CD4-positive, alpha-beta T cell (primary cell): ENCODE data around the gene CEP57L1. TPM values are rescaled to one million over a fixed set of nuclear protein-coding genes. Genes with fewer than 3 reads are reported as not detected.
"Not testable (repeated sequence)": the region's sequence is repeated elsewhere in the genome, so short reads cannot be mapped to it uniquely, and the experiment has no call there.

Experiments
- ATAC-seq: fragments of 200-7000 bp; cut with Tn5 transposase; one replicate; pipeline ENCODE4 v1.10.0; 2022; ENCODE audit warnings: mild to moderate bottlenecking; ENCODE audit not compliant: poor library complexity
- CTCF ChIA-PET: fragments of 350-600 bp; sonication (Branson Sonifier 250); formaldehyde crosslinking; loops from one replicate; lab custom pipeline; 2021; ENCODE audit warnings: antibody characterized with exemption, inconsistent platforms; lab: Charles Lee
- POLR2A ChIA-PET: fragments of 350-600 bp; sonication (Branson Sonifier 250); formaldehyde crosslinking; loops from one replicate; lab custom pipeline; 2021; ENCODE audit warnings: antibody characterized with exemption, inconsistent platforms; lab: Charles Lee
- DNase-seq, 14 experiments: peaks; one replicate each; pipeline ENCODE4 v3.0.0-alpha.2; 2013 to 2020; ENCODE audit warnings: mixed read lengths in 2 of 14
- H3K27ac ChIP-seq, 2 donors: one replicate each; pipeline versions ENCODE4 v1.5.1 to v1.7.0; 2013; ENCODE audit warnings: low read length in 2 of 2, low read depth in 1 of 2, mild to moderate bottlenecking in 1 of 2
- H3K27me3 ChIP-seq, 2 experiments: 1 replicate in 1 of 2; 2 replicates in 1 of 2; pipeline versions ENCODE4 v1.6.1 to v1.7.0; 2013; ENCODE audit warnings: low read length in 2 of 2, control low read depth in 1 of 2, mild to moderate bottlenecking in 1 of 2, moderate library complexity in 1 of 2; ENCODE audit not compliant: insufficient read depth in 2 of 2, control insufficient read depth in 1 of 2
- H3K36me3 ChIP-seq: one replicate; pipeline ENCODE4 v1.6.1; 2013; ENCODE audit warnings: low read length, control low read depth; ENCODE audit not compliant: insufficient read depth
- H3K4me1 ChIP-seq: one replicate; pipeline ENCODE4 v1.6.1; 2013; ENCODE audit warnings: low read length, control low read depth; ENCODE audit not compliant: insufficient read depth
- H3K4me3 ChIP-seq: one replicate; pipeline ENCODE4 v1.5.1; 2013; ENCODE audit warnings: mild to moderate bottlenecking, low read length, moderate library complexity
- H3K9me3 ChIP-seq, 2 experiments: 1 replicate in 1 of 2; 2 replicates in 1 of 2; pipeline versions ENCODE4 v1.6.1 to v1.7.0; 2013; ENCODE audit warnings: low read length in 2 of 2, mild to moderate bottlenecking in 2 of 2, control low read depth in 1 of 2, moderate library complexity in 1 of 2; ENCODE audit not compliant: control insufficient read depth in 1 of 2, insufficient read depth in 1 of 2
- H3K27ac Mint-ChIP-seq: one replicate; pipeline ENCODE4 v1.8.0; 2020; ENCODE audit warnings: mixed read lengths
- H3K27me3 Mint-ChIP-seq: one replicate; pipeline ENCODE4 v1.8.0; 2021; ENCODE audit warnings: mixed read lengths
- H3K36me3 Mint-ChIP-seq: one replicate; pipeline ENCODE4 v1.8.0; 2021; ENCODE audit warnings: low read depth, mixed read lengths
- H3K4me1 Mint-ChIP-seq: one replicate; pipeline ENCODE4 v1.8.0; 2021; ENCODE audit warnings: low read depth, mixed read lengths
- H3K4me3 Mint-ChIP-seq: one replicate; pipeline ENCODE4 v1.8.0; 2020; ENCODE audit warnings: mild to moderate bottlenecking, mixed read lengths
- H3K9me3 Mint-ChIP-seq: one replicate; pipeline ENCODE4 v1.8.0; 2020; ENCODE audit warnings: mixed read lengths
- intact Hi-C, 2 experiments: fragments of 100-400 bp; cut with DNase I in 1 of 2; cut with micrococcal nuclease in 1 of 2; formaldehyde crosslinking; loops; one replicate each; pipeline versions ENCODE4 v1.15.1 to v1.9.0; 2023 to 2025; cut with DNase I, micrococcal nuclease
- total RNA-seq, 174 experiments: library from RNA in 2 of 174; stranded (reverse) in 2 of 174; gene quantifications; one replicate each; pipeline ENCODE4 v1.2.3 and lab custom pipeline; 2021 to 2026
- TF ChIP-seq, protein P1 (sequence below): fragments of 200-600 bp; IDR thresholded peaks from one replicate; pipeline ENCODE4 v1.8.0; 2022; ENCODE audit warnings: antibody characterized with exemption, mild to moderate bottlenecking

The CEP57L1 gene
- total RNA-seq, 2 experiments from 2014 or later = 3.8 to 4.8 TPM

- Mint-ChIP-seq H3K27me3 (peaks cover 22% of the 10 kb centered on the region), H3K4me1 (no peaks in the 10 kb centered on the region), H3K4me3 (no peak overlapping the region), H3K9me3 (peaks cover 5% of the 10 kb centered on the region), H3K36me3 (no peaks in the 10 kb centered on the region), H3K27ac (no peak overlapping the region)
- Histone ChIP-seq H3K36me3 (no peaks in the 10 kb centered on the region), H3K9me3 (peaks cover 0 to 7% of the 10 kb centered on the region in 2 experiments), H3K27ac (no peak overlapping the region), H3K4me3 (no peak overlapping the region), H3K27me3 (peaks cover 0 to 12% of the 10 kb centered on the region in 2 experiments), H3K4me1 (no peaks in the 10 kb centered on the region)
- POLR2A ChIA-PET = interaction anchor here (1.0 to 2.8 kb wide), 2 partner anchors 195 to 852 kb away, joined by 4 to 40 read pairs; partner anchors contain the start of gene CD164
- intact Hi-C loops = loop anchor here (1.0 to 10.0 kb wide), 10 partner anchors 195 to 1197 kb away; partner anchors contain the start of genes PPIL6 (in 2 of the 2), SMPD2 (in 2 of the 2), AK9 (in 1 of the 2) and FIG4 (in 1 of the 2)
- DNase-seq (no peak), ATAC-seq (no peak)
- CTCF ChIA-PET = interaction anchor here (0.8 to 2.3 kb wide), 8 partner anchors 10 to 1204 kb away, joined by 3 to 28 read pairs (median 6); partner anchors contain the start of genes CD164, PPIL6 and SMPD2
- TF ChIP-seq, protein P1, sequence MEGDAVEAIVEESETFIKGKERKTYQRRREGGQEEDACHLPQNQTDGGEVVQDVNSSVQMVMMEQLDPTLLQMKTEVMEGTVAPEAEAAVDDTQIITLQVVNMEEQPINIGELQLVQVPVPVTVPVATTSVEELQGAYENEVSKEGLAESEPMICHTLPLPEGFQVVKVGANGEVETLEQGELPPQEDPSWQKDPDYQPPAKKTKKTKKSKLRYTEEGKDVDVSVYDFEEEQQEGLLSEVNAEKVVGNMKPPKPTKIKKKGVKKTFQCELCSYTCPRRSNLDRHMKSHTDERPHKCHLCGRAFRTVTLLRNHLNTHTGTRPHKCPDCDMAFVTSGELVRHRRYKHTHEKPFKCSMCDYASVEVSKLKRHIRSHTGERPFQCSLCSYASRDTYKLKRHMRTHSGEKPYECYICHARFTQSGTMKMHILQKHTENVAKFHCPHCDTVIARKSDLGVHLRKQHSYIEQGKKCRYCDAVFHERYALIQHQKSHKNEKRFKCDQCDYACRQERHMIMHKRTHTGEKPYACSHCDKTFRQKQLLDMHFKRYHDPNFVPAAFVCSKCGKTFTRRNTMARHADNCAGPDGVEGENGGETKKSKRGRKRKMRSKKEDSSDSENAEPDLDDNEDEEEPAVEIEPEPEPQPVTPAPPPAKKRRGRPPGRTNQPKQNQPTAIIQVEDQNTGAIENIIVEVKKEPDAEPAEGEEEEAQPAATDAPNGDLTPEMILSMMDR = no peak
These were observed 92.8 kb downstream of the CEP57L1 start for GRCh38 chr6:109188115-109188411.

DNA sequence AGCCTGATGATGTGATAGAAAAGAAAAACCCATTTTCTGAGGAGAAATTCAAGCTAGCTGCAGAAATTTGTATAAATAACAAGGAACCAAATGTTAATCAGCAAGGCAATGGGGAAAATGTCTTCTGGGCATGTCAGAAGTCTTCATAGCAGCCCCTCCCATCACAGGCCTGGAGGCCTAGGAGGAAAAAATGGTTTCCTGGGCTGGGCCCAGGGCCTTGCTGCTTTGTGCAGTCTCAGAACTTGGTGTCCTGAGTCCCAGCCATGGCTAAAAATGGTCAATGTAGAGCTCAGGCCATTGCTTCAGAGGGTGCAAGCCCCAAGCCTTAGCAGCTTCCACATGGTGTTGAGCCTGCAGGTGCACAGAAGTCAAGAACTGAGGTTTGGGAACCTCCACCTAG is 96.1 kb downstream of the CEP57L1 start:
- H3K27ac Mint-ChIP-seq, intact Hi-C loops, CTCF ChIA-PET: not testable (repeated sequence)

DNA sequence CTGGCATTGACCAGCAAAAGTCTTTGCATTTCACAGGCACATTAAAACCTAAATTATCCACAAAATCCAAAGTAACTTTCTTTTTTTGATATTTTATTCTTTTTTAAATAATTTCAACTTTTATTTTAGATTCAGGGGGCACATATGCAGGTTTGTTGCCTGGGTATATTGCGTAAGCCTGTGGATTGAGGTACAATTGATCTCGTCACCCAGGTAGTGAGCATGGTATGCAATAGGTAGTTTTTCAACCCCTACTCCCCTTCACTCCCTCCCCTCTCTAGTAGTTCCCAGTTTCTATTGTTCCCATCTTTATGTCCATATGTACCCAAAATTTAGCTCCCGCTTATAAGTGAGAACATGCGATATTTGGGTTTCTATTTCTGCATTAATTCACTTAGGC is 97.6 kb downstream of the CEP57L1 start:
- Histone ChIP-seq H3K4me1 (no peaks in the 10 kb centered on the region), H3K36me3 (no peaks in the 10 kb centered on the region), H3K4me3 (no peak overlapping the region), H3K27ac (no peak overlapping the region), H3K9me3 (peaks cover 0 to 7% of the 10 kb centered on the region in 2 experiments), H3K27me3 (no peaks in the 10 kb centered on the region)
- Mint-ChIP-seq H3K27me3 (no peaks in the 10 kb centered on the region), H3K4me1 (no peaks in the 10 kb centered on the region), H3K27ac (no peak overlapping the region), H3K9me3 (peaks cover 5% of the 10 kb centered on the region), H3K36me3 (no peaks in the 10 kb centered on the region), H3K4me3 (no peak overlapping the region)
- DNase-seq (no peak), ATAC-seq (no peak)
- intact Hi-C loops = no loop called here
- CTCF ChIA-PET = no interaction called here
- TF ChIP-seq, protein P1 = no peak
- POLR2A ChIA-PET = no interaction called here

More for the DNA sequence above, 96.1 kb downstream of the CEP57L1 start:
- H3K36me3 ChIP-seq, H3K27me3 ChIP-seq, H3K27ac ChIP-seq, DNase-seq, H3K9me3 ChIP-seq, H3K4me1 Mint-ChIP-seq, H3K4me1 ChIP-seq, H3K36me3 Mint-ChIP-seq, H3K4me3 Mint-ChIP-seq, H3K9me3 Mint-ChIP-seq, H3K4me3 ChIP-seq, POLR2A ChIA-PET, ATAC-seq, H3K27me3 Mint-ChIP-seq: not testable (repeated sequence)

DNA sequence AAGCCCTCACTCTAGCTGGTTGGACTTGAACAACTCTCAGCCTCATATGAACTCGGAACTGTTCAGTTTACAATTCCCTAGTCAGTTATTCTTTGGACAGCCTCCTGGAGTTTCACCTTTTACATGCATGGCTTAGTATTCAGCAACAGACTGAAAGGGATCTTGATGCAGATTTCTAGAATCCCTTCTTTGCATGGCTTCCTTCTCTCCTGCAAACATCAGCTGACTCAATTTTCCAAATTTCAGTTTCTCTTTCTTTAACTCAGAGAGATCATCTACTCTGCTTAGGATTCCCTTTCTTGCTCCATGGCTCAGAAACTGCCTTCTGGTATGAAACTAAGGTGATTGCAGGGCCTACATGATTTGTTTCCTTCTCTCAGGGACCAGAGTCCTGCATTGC is 99.6 kb downstream of the CEP57L1 start:
- intact Hi-C loops = no loop called here
- Histone ChIP-seq H3K4me3 (no peak overlapping the region), H3K27ac (no peak overlapping the region), H3K9me3 (peaks cover 0 to 7% of the 10 kb centered on the region in 2 experiments), H3K4me1 (no peaks in the 10 kb centered on the region), H3K36me3 (no peaks in the 10 kb centered on the region), H3K27me3 (no peaks in the 10 kb centered on the region)
- H3K4me3 Mint-ChIP-seq = no peak overlapping the region
- H3K9me3 Mint-ChIP-seq = peaks cover 5% of the 10 kb centered on the region
- H3K27ac Mint-ChIP-seq = no peak overlapping the region
- ATAC-seq (no peak), DNase-seq (no peak)
- TF ChIP-seq, protein P1 = no peak
- no peaks in the 10 kb centered on the region for H3K27me3 Mint-ChIP-seq
- no peaks in the 10 kb centered on the region for H3K4me1 Mint-ChIP-seq
- ChIA-PET CTCF (no interaction called here), POLR2A (interaction anchor here (1.0 kb wide), 1 partner anchor 64 kb away, joined by 3 read pairs; no protein-coding TSS in a partner anchor)
- H3K36me3 Mint-ChIP-seq = no peaks in the 10 kb centered on the region
